ENCODE measurements around the gene NAP1L3. TPM values are rescaled to one million over a fixed set of nuclear protein-coding genes. Genes with fewer than 3 reads are reported as not detected.
A peak's percentile ranks its signal among the peaks of the same experiment; 100 is the strongest.

The NAP1L3 gene, protein sequence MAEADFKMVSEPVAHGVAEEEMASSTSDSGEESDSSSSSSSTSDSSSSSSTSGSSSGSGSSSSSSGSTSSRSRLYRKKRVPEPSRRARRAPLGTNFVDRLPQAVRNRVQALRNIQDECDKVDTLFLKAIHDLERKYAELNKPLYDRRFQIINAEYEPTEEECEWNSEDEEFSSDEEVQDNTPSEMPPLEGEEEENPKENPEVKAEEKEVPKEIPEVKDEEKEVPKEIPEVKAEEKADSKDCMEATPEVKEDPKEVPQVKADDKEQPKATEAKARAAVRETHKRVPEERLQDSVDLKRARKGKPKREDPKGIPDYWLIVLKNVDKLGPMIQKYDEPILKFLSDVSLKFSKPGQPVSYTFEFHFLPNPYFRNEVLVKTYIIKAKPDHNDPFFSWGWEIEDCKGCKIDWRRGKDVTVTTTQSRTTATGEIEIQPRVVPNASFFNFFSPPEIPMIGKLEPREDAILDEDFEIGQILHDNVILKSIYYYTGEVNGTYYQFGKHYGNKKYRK
- total RNA-seq (2.4 TPM), polyA plus RNA-seq (1 to 10 TPM; 1.5 to 4.0 (median 2.6) TPM)

DNA sequence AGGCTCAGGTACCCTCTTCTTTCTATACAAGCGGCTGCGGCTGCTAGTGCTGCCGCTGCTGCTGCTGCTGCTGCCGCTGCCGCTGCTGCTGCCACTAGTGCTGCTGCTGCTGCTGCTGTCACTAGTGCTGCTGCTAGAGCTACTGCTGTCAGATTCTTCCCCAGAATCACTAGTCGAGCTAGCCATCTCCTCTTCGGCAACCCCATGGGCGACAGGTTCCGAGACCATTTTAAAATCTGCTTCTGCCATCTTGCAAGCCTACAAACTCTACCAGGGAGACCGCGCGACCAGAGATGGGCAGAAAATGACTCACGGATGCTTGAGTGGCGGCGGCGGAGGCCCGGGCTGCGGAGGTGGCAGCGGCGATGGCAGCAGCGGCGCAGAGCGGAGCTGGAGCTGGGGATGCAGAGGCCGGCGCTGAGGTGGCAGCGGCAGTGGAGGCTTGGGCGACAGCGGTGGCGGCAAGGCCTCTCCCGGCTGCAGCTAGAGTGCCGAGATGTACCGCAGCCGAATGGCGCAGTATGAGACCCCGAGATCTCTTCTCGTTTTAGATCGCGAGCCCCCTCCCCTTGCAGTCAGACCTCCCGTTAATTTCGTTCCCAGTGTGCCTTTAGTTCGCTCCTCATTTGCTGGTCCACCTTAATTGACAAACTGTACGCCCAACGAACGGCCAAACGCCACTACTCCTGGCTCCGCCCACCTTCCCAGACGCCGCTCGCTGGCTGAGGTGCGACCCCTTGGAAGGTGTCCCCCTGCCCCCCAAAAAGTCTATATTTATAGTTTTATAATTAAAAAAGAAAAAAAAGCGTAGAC, at the start of gene NAP1L3:
NAP1L3 (minus strand) TSS at position 523 of the 813 bp plus-strand sequence; CDS start at position 249, 274 bp downstream.
- H3K4me3 Mint-ChIP-seq: peak within 1 kb of the TSS; percentile 86 to 98 (median 97)
- Histone ChIP-seq H3K4me1 (ENCODE audit: control insufficient read depth, insufficient read depth, low read length, poor library complexity, severe bottlenecking) (peaks cover 7% of the 10 kb centered on the region), H3K27ac (ENCODE audit: insufficient read depth, low read length, poor library complexity, severe bottlenecking) (peak within 1 kb of the TSS; percentile 57), H3K9me3 (ENCODE audit: control insufficient read depth in 2 of 2, low read length in 2 of 2) (no peaks in the 10 kb centered on the region), H3K4me3 (ENCODE audit: low read depth, low read length) (peak within 1 kb of the TSS; percentile 80), H3K36me3 (ENCODE audit: control insufficient read depth, insufficient read depth, low read length) (no peaks in the 10 kb centered on the region), H3K27me3 (ENCODE audit: control insufficient read depth, insufficient read depth, low read length) (no peaks in the 10 kb centered on the region)
- ATAC-seq (ENCODE audit: low read depth in 2 of 2) (peak; percentile 70 to 73), DNase-seq (peak; percentile 11 to 77 (median 62))
- H3K36me3 Mint-ChIP-seq: no peaks in the 10 kb centered on the region
- peaks cover 0 to 2% (median 0%) of the 10 kb centered on the region in 7 donors for H3K9me3 Mint-ChIP-seq
- H3K4me1 Mint-ChIP-seq: peaks cover 0 to 26% (median 14%) of the 10 kb centered on the region in 4 donors
- H3K27me3 Mint-ChIP-seq: peaks cover 10% of the 10 kb centered on the region
- peak within 1 kb of the TSS; percentile 94 to 95 (median 95) for H3K27ac Mint-ChIP-seq

DNA sequence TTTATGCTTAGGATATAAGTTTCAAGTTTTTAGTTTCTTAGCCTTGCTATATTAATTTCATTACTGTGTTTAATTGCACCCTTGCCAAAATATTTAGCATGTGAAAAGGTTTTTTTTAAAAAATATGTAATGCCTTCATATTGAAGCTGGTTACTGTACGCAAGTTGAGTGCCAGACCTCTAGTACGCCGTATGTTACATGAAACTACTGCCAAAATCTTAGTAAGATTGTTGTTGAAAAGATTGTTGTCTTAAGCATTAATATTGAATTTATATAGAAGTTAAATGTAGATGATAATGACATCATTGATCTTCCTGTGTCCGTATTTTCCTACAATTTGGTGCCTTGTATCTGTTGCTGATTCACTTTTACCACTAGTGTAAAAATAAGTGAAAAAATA, 37.7 kb upstream of the NAP1L3 start:
- H3K4me1 ChIP-seq (ENCODE audit: control insufficient read depth, insufficient read depth, low read length, poor library complexity, severe bottlenecking): no peaks in the 10 kb centered on the region
- H3K4me3 ChIP-seq (ENCODE audit: low read depth, low read length): no peak overlapping the region
- H3K4me1 Mint-ChIP-seq: no peaks in the 10 kb centered on the region
- H3K36me3 Mint-ChIP-seq: no peaks in the 10 kb centered on the region
- H3K27me3 Mint-ChIP-seq: no peaks in the 10 kb centered on the region
- H3K9me3 Mint-ChIP-seq: peaks cover 0 to 3% (median 0%) of the 10 kb centered on the region in 7 donors
- ATAC-seq (ENCODE audit: low read depth in 2 of 2): no peak
- DNase-seq: no peak
- H3K9me3 ChIP-seq (ENCODE audit: control insufficient read depth in 2 of 2, low read length in 2 of 2): no peaks in the 10 kb centered on the region
- no peaks in the 10 kb centered on the region for H3K27me3 ChIP-seq (ENCODE audit: control insufficient read depth, insufficient read depth, low read length)
- no peak overlapping the region for H3K27ac Mint-ChIP-seq
- H3K36me3 ChIP-seq (ENCODE audit: control insufficient read depth, insufficient read depth, low read length): no peaks in the 10 kb centered on the region
- H3K4me3 Mint-ChIP-seq: no peak overlapping the region
- no peak overlapping the region for H3K27ac ChIP-seq (ENCODE audit: insufficient read depth, low read length, poor library complexity, severe bottlenecking)

DNA sequence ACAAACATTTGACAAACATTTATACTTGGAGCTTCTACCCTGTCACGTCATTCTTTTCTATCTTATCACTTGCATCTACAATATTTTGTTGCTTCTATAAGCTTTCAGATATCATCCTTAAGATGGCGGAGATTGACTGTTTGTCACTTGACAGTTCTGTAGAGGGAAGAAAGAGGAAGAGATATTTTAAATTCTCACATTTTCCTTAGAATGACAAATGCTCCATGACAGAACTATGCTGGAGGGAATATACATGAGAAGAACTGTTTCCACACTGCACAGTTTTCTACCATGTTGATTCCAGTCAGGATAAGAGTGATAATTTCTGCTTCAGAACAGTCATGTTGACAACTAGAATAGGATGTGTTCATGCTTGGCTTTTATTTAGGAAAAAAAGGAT, 30.3 kb upstream of the NAP1L3 start:
- no peak for ATAC-seq (ENCODE audit: low read depth in 2 of 2)
- H3K27ac Mint-ChIP-seq: no peak overlapping the region
- Histone ChIP-seq H3K4me3 (ENCODE audit: low read depth, low read length) (no peak overlapping the region), H3K4me1 (ENCODE audit: control insufficient read depth, insufficient read depth, low read length, poor library complexity, severe bottlenecking) (no peaks in the 10 kb centered on the region), H3K9me3 (ENCODE audit: control insufficient read depth in 2 of 2, low read length in 2 of 2) (peaks cover 0 to 3% of the 10 kb centered on the region in 2 experiments), H3K27me3 (ENCODE audit: control insufficient read depth, insufficient read depth, low read length) (no peaks in the 10 kb centered on the region), H3K36me3 (ENCODE audit: control insufficient read depth, insufficient read depth, low read length) (no peaks in the 10 kb centered on the region), H3K27ac (ENCODE audit: insufficient read depth, low read length, poor library complexity, severe bottlenecking) (no peak overlapping the region)
- DNase-seq: no peak
- H3K4me1 Mint-ChIP-seq: no peaks in the 10 kb centered on the region
- H3K9me3 Mint-ChIP-seq: peaks cover 0 to 2% (median 0%) of the 10 kb centered on the region in 7 donors
- H3K4me3 Mint-ChIP-seq: no peak overlapping the region
- H3K27me3 Mint-ChIP-seq: no peaks in the 10 kb centered on the region
- H3K36me3 Mint-ChIP-seq: no peaks in the 10 kb centered on the region

DNA sequence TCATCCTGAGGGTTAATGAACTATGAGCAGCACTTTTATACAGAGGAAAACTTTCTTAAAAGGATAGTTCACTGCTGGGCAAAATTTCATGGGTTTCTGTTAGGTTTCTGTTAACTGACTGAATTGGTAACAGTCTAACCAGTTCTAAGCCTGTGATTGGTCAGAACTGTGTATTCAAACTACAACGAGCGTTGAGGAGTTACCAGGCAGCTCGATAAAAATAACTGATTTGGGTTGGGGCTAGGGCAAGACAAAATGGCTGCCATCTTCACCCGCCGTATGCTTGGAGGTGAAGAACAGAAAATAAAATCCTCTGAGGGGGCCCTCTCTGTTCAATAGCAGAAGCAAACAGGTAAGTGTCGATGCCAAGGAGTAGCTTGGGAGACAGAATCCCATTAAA, 22.6 kb upstream of the NAP1L3 start:
- no peaks in the 10 kb centered on the region for H3K27me3 Mint-ChIP-seq
- Histone ChIP-seq H3K27ac (ENCODE audit: insufficient read depth, low read length, poor library complexity, severe bottlenecking) (no peak overlapping the region), H3K4me1 (ENCODE audit: control insufficient read depth, insufficient read depth, low read length, poor library complexity, severe bottlenecking) (no peaks in the 10 kb centered on the region), H3K9me3 (ENCODE audit: control insufficient read depth in 2 of 2, low read length in 2 of 2) (no peaks in the 10 kb centered on the region), H3K4me3 (ENCODE audit: low read depth, low read length) (no peak overlapping the region), H3K36me3 (ENCODE audit: control insufficient read depth, insufficient read depth, low read length) (no peaks in the 10 kb centered on the region), H3K27me3 (ENCODE audit: control insufficient read depth, insufficient read depth, low read length) (no peaks in the 10 kb centered on the region)
- no peak overlapping the region for H3K27ac Mint-ChIP-seq
- H3K4me1 Mint-ChIP-seq: no peaks in the 10 kb centered on the region
- H3K36me3 Mint-ChIP-seq: no peaks in the 10 kb centered on the region
- H3K4me3 Mint-ChIP-seq: no peak overlapping the region
- ATAC-seq (ENCODE audit: low read depth in 2 of 2) (no peak), DNase-seq (no peak)
- no peaks in the 10 kb centered on the region for H3K9me3 Mint-ChIP-seq

DNA sequence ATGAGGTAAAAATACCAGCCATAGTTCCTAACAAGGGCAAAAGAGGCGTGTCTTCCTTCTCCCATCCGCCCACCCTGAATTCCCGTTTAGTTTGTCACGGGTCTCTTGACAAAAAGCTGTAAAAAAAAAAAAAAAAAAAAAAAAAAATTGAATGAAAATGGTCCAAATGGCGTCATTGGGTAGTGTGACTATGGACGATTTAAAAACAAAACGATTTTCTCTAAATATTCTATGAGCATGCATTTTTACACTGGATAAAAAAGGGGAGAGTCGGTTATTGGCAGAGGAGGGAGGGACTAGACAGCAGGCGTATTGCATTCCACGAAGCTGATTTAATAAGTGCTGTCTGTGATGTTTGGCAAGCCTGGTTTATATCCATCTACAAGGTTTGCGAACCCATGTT, 492 bp upstream of the NAP1L3 start, which contains the start of gene FAM133A:
FAM133A (plus strand) TSS at position 338 of the 403 bp plus-strand sequence. CDS start 35,214 bp downstream, outside the sequence.
- peak within 1 kb of the TSS; percentile 65 for H3K4me3 ChIP-seq (ENCODE audit: low read depth, low read length)
- peak within 1 kb of the TSS; percentile 57 for H3K27ac ChIP-seq (ENCODE audit: insufficient read depth, low read length, poor library complexity, severe bottlenecking)
- peaks cover 0 to 26% (median 14%) of the 10 kb centered on the region in 4 donors for H3K4me1 Mint-ChIP-seq
- peaks cover 0 to 2% (median 0%) of the 10 kb centered on the region in 7 donors for H3K9me3 Mint-ChIP-seq
- H3K9me3 ChIP-seq (ENCODE audit: control insufficient read depth in 2 of 2, low read length in 2 of 2): no peaks in the 10 kb centered on the region
- ATAC-seq (ENCODE audit: low read depth in 2 of 2): no peak
- peak within 1 kb of the TSS; percentile 94 to 95 (median 95) for H3K27ac Mint-ChIP-seq
- no peaks in the 10 kb centered on the region for H3K36me3 ChIP-seq (ENCODE audit: control insufficient read depth, insufficient read depth, low read length)
- no peaks in the 10 kb centered on the region for H3K27me3 ChIP-seq (ENCODE audit: control insufficient read depth, insufficient read depth, low read length)
- peaks cover 10% of the 10 kb centered on the region for H3K27me3 Mint-ChIP-seq
- peaks cover 7% of the 10 kb centered on the region for H3K4me1 ChIP-seq (ENCODE audit: control insufficient read depth, insufficient read depth, low read length, poor library complexity, severe bottlenecking)
- H3K4me3 Mint-ChIP-seq: peak within 1 kb of the TSS; percentile 86 to 98 (median 97)
- no peaks in the 10 kb centered on the region for H3K36me3 Mint-ChIP-seq
- peak in 2 of 3 donors; percentile 4 to 16 for DNase-seq

DNA sequence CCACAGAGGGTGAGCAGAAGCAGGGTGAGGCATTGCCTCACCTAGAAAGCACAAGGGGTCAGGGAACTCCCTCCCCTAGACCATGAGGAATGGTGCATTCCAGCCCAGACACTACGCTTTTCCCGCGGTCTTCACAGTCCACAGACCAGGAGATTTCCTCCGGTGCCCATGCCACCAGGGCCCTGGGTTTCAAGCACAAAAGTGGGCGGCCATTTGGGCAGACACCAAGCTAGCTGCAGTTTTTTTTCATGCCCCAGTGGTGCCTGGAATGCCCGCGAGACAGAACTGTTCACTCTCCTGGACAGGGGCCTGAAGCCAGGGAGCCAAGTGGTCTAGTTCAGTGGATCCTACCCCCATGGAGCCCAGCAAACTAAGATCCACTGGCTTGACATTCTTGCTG, 12.8 kb downstream of the NAP1L3 start:
- Histone ChIP-seq H3K4me3 (ENCODE audit: low read depth, low read length) (no peak overlapping the region), H3K4me1 (ENCODE audit: control insufficient read depth, insufficient read depth, low read length, poor library complexity, severe bottlenecking) (no peaks in the 10 kb centered on the region), H3K27ac (ENCODE audit: insufficient read depth, low read length, poor library complexity, severe bottlenecking) (no peak overlapping the region), H3K36me3 (ENCODE audit: control insufficient read depth, insufficient read depth, low read length) (no peaks in the 10 kb centered on the region), H3K9me3 (ENCODE audit: control insufficient read depth in 2 of 2, low read length in 2 of 2) (no peaks in the 10 kb centered on the region), H3K27me3 (ENCODE audit: control insufficient read depth, insufficient read depth, low read length) (no peaks in the 10 kb centered on the region)
- DNase-seq (no peak), ATAC-seq (ENCODE audit: low read depth in 2 of 2) (no peak)
- no peaks in the 10 kb centered on the region for H3K4me1 Mint-ChIP-seq
- no peaks in the 10 kb centered on the region for H3K36me3 Mint-ChIP-seq
- no peak overlapping the region for H3K27ac Mint-ChIP-seq
- H3K27me3 Mint-ChIP-seq: no peaks in the 10 kb centered on the region
- no peak overlapping the region for H3K4me3 Mint-ChIP-seq
- H3K9me3 Mint-ChIP-seq: peaks cover 0 to 1% (median 0%) of the 10 kb centered on the region in 7 donors

DNA sequence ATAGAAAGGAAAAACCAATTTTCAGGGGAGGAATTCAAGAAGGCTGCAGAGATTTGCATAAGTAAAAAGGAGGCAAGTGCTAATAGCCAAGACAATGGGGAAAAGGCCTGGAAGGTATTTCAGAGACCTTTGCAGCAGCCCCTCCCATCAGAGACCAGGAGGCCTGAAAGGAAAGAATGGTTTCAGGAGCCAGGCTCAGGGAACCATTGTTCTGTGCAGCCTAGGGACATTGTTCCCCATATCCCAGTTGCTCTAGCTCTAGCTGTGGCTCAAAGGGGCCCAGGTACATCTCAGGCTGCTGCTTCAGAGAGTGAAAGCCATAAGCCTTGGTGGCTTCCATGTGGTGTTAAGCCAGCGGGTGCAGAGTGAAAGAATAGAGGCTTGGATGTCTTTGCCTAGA, 24.0 kb downstream of the NAP1L3 start:
- no peaks in the 10 kb centered on the region for H3K27me3 Mint-ChIP-seq
- H3K36me3 Mint-ChIP-seq: no peaks in the 10 kb centered on the region
- Histone ChIP-seq H3K27ac (ENCODE audit: insufficient read depth, low read length, poor library complexity, severe bottlenecking) (no peak overlapping the region), H3K9me3 (ENCODE audit: control insufficient read depth in 2 of 2, low read length in 2 of 2) (no peaks in the 10 kb centered on the region), H3K4me3 (ENCODE audit: low read depth, low read length) (no peak overlapping the region), H3K27me3 (ENCODE audit: control insufficient read depth, insufficient read depth, low read length) (no peaks in the 10 kb centered on the region), H3K4me1 (ENCODE audit: control insufficient read depth, insufficient read depth, low read length, poor library complexity, severe bottlenecking) (no peaks in the 10 kb centered on the region), H3K36me3 (ENCODE audit: control insufficient read depth, insufficient read depth, low read length) (no peaks in the 10 kb centered on the region)
- no peak overlapping the region for H3K27ac Mint-ChIP-seq
- DNase-seq (no peak), ATAC-seq (ENCODE audit: low read depth in 2 of 2) (no peak)
- H3K4me1 Mint-ChIP-seq: no peaks in the 10 kb centered on the region
- peaks cover 0 to 10% (median 0%) of the 10 kb centered on the region in 7 donors for H3K9me3 Mint-ChIP-seq
- no peak overlapping the region for H3K4me3 Mint-ChIP-seq
